ENCODE results near the gene FAM171A1.

GRCh38 chr10:15320522-15321203 is 50.4 kb downstream of the FAM171A1 start:
- no peak for TF ChIP-seq EZH2 (IDR thresholded peaks at IDR 0.05; ENCODE audit: low read length)
- TF ChIP-seq CTCF (optimal IDR thresholded peaks at IDR 0.05 in 1 of 3, IDR thresholded peaks at IDR 0.05 in 1 of 3, conservative IDR thresholded peaks at IDR 0.05 in 1 of 3; ENCODE audit: extremely low read depth in 1 of 3, insufficient read depth in 2 of 3, low read length in 3 of 3), result no peak
